ENCODE data around the gene KLRD1. TPM values are rescaled to one million over a fixed set of nuclear protein-coding genes. Genes with fewer than 3 reads are reported as not detected.

The KLRD1 gene
- under 1 TPM; 0.10 to 0.23 (median 0.21) TPM for total RNA-seq

- H3K36me3 ChIP-seq, result no peaks in the 10 kb centered on the region
- intact Hi-C loops (cut with DNase I; ENCODE audit: low total_unique reads) (no loop called here), in situ Hi-C loops (cut with MboI; ENCODE audit: low sequenced_read_pairs in 4 of 4) (no loop called here)
- H3K4me1 ChIP-seq, result no peaks in the 10 kb centered on the region
- H3K27ac ChIP-seq, result no peak within 1 kb of the TSS
- TF ChIP-seq CTCF (IDR thresholded peaks at IDR 0.05 in 4 of 5, conservative IDR thresholded peaks at IDR 0.05 in 1 of 5) (no peak), POLR2A (IDR thresholded peaks at IDR 0.05) (no peak)
- no peak within 1 kb of the TSS for H3K4me3 ChIP-seq
- no peak for ATAC-seq
- H3K27me3 ChIP-seq, result no peaks in the 10 kb centered on the region
- no peaks in the 10 kb centered on the region for H3K9me3 ChIP-seq
- DNase-seq, result no peak
Measured at GRCh38 chr12:10307630-10308029, at the start of gene KLRD1. KLRD1 (plus strand) TSS chr12:10307870; CDS start chr12:10308078, 208 bp downstream.

- Histone ChIP-seq H3K36me3 (no peaks in the 10 kb centered on the region), H3K4me1 (no peaks in the 10 kb centered on the region), H3K27me3 (no peaks in the 10 kb centered on the region), H3K4me3 (no peak overlapping the region), H3K9me3 (peaks cover 0 to 2% (median 0%) of the 10 kb centered on the region in 3 donors), H3K27ac (no peak overlapping the region)
- no peak for TF ChIP-seq POLR2A (IDR thresholded peaks at IDR 0.05)
- no peak for TF ChIP-seq CTCF (IDR thresholded peaks at IDR 0.05 in 4 of 5, conservative IDR thresholded peaks at IDR 0.05 in 1 of 5)
- in situ Hi-C loops (cut with MboI; ENCODE audit: low sequenced_read_pairs in 4 of 4) (no loop called here), intact Hi-C loops (cut with DNase I; ENCODE audit: low total_unique reads) (no loop called here)
- DNase-seq (no peak), ATAC-seq (no peak)
Measured at GRCh38 chr12:10260927-10261326, 46.7 kb upstream of the KLRD1 start.

- Histone ChIP-seq H3K27ac (no peak overlapping the region), H3K9me3 (no peaks in the 10 kb centered on the region), H3K4me3 (no peak overlapping the region), H3K4me1 (no peaks in the 10 kb centered on the region), H3K36me3 (no peaks in the 10 kb centered on the region), H3K27me3 (no peaks in the 10 kb centered on the region)
- no peak for ATAC-seq
- TF ChIP-seq POLR2A (IDR thresholded peaks at IDR 0.05), result no peak
- no peak for TF ChIP-seq CTCF (IDR thresholded peaks at IDR 0.05 in 4 of 5, conservative IDR thresholded peaks at IDR 0.05 in 1 of 5)
- in situ Hi-C loops (cut with MboI; ENCODE audit: low sequenced_read_pairs in 4 of 4) (no loop called here), intact Hi-C loops (cut with DNase I; ENCODE audit: low total_unique reads) (no loop called here)
- DNase-seq, result no peak
Measured at GRCh38 chr12:10268037-10268436, 39.6 kb upstream of the KLRD1 start.

- no peak overlapping the region for H3K27ac ChIP-seq
- DNase-seq, result no peak
- TF ChIP-seq CTCF (IDR thresholded peaks at IDR 0.05 in 4 of 5, conservative IDR thresholded peaks at IDR 0.05 in 1 of 5) (no peak), POLR2A (IDR thresholded peaks at IDR 0.05) (no peak)
- H3K4me3 ChIP-seq, result no peak overlapping the region
- in situ Hi-C loops (cut with MboI; ENCODE audit: low sequenced_read_pairs in 4 of 4), result no loop called here
- H3K9me3 ChIP-seq, result no peaks in the 10 kb centered on the region
- H3K27me3 ChIP-seq, result no peaks in the 10 kb centered on the region
- no peak for ATAC-seq
- intact Hi-C loops (cut with DNase I; ENCODE audit: low total_unique reads), result no loop called here
- H3K4me1 ChIP-seq, result no peaks in the 10 kb centered on the region
- H3K36me3 ChIP-seq, result no peaks in the 10 kb centered on the region
Measured at GRCh38 chr12:10272467-10272866, 35.2 kb upstream of the KLRD1 start.

GRCh38 chr12:10276774-10277173 is 30.9 kb upstream of the KLRD1 start:
- Histone ChIP-seq H3K4me3 (no peak overlapping the region), H3K27me3 (no peaks in the 10 kb centered on the region), H3K9me3 (no peaks in the 10 kb centered on the region), H3K27ac (no peak overlapping the region), H3K36me3 (no peaks in the 10 kb centered on the region), H3K4me1 (no peaks in the 10 kb centered on the region)
- ATAC-seq (no peak), DNase-seq (no peak)
- intact Hi-C loops (cut with DNase I; ENCODE audit: low total_unique reads), result no loop called here
- in situ Hi-C loops (cut with MboI; ENCODE audit: low sequenced_read_pairs in 4 of 4), result no loop called here
- TF ChIP-seq POLR2A (IDR thresholded peaks at IDR 0.05), result no peak
- no peak for TF ChIP-seq CTCF (IDR thresholded peaks at IDR 0.05 in 4 of 5, conservative IDR thresholded peaks at IDR 0.05 in 1 of 5)

Measured in gastrocnemius medialis (tissue), 4 donors.